Mesenchymal stem cell (in vitro differentiated cells and primary cell): ENCODE data around the gene BAIAP2.

Source experiments
- DNase-seq: peaks from one replicate; pipeline ENCODE4 v3.0.0-alpha.2; 2013
- H2AFZ ChIP-seq: one replicate; pipeline ENCODE4 v1.6.1; 2013; ENCODE audit warnings: low read depth, mild to moderate bottlenecking, control low read depth, inconsistent platforms, low read length, moderate library complexity
- H2AK5ac ChIP-seq: 2 replicates; pipeline ENCODE4 v1.6.1; 2013; ENCODE audit warnings: low read length, moderate library complexity, mild to moderate bottlenecking, inconsistent platforms; ENCODE audit not compliant: severe bottlenecking
- H2BK120ac ChIP-seq: one replicate; pipeline ENCODE4 v1.6.1; 2013; ENCODE audit warnings: low read depth, mild to moderate bottlenecking, inconsistent platforms, low read length, moderate library complexity
- H2BK12ac ChIP-seq, 2 experiments: one replicate each; pipeline ENCODE4 v1.6.1; 2013; ENCODE audit warnings: inconsistent platforms in 2 of 2, low read length in 2 of 2, mild to moderate bottlenecking in 2 of 2, moderate library complexity in 2 of 2, control low read depth in 1 of 2
- H2BK15ac ChIP-seq: one replicate; pipeline ENCODE4 v1.6.1; 2013; ENCODE audit warnings: mild to moderate bottlenecking, low read depth, inconsistent platforms; ENCODE audit not compliant: poor library complexity, severe bottlenecking
- H2BK5ac ChIP-seq: 2 replicates; pipeline ENCODE4 v1.6.1; 2013; ENCODE audit warnings: low read depth, mild to moderate bottlenecking, low read length, control low read depth, inconsistent platforms; ENCODE audit not compliant: poor library complexity, severe bottlenecking
- H3K14ac ChIP-seq, 2 experiments: one replicate each; pipeline ENCODE4 v1.6.1; 2013; ENCODE audit warnings: inconsistent platforms in 2 of 2, low read length in 2 of 2, control low read depth in 1 of 2, mild to moderate bottlenecking in 1 of 2, moderate library complexity in 1 of 2
- H3K18ac ChIP-seq, 2 experiments: one replicate each; pipeline ENCODE4 v1.6.1; 2013; ENCODE audit warnings: inconsistent platforms in 2 of 2, low read length in 2 of 2, control low read depth in 1 of 2, low read depth in 1 of 2, mild to moderate bottlenecking in 1 of 2
- H3K23ac ChIP-seq, 2 experiments: one replicate each; pipeline ENCODE4 v1.6.1; 2013; ENCODE audit warnings: inconsistent platforms in 2 of 2, low read length in 2 of 2, mild to moderate bottlenecking in 2 of 2, moderate library complexity in 2 of 2, control low read depth in 1 of 2
- H3K27ac ChIP-seq: 2 replicates; pipeline ENCODE4 v1.5.1; 2013; ENCODE audit warnings: mild to moderate bottlenecking, moderate library complexity, low read length, control low read depth, inconsistent platforms; ENCODE audit not compliant: poor library complexity, severe bottlenecking
- H3K27me3 ChIP-seq, 2 experiments: 2 replicates each; pipeline versions ENCODE4 v1.6.1 to v1.7.0; 2013; ENCODE audit warnings: low read length in 2 of 2, mild to moderate bottlenecking in 2 of 2, moderate library complexity in 2 of 2, control low read depth in 1 of 2, inconsistent platforms in 1 of 2; ENCODE audit not compliant: control insufficient read depth in 1 of 2, insufficient read depth in 1 of 2
- H3K36me3 ChIP-seq, 2 experiments: 2 replicates each; pipeline versions ENCODE4 v1.6.1 to v1.7.0; 2013; ENCODE audit warnings: low read length in 2 of 2, control low read depth in 1 of 2, inconsistent platforms in 1 of 2, low read depth in 1 of 2, mild to moderate bottlenecking in 1 of 2; ENCODE audit not compliant: insufficient read depth in 2 of 2, control insufficient read depth in 1 of 2
- H3K4ac ChIP-seq, 2 experiments: one replicate each; pipeline ENCODE4 v1.6.1; 2013; ENCODE audit warnings: inconsistent platforms in 2 of 2, low read length in 2 of 2, mild to moderate bottlenecking in 2 of 2, moderate library complexity in 2 of 2, control low read depth in 1 of 2, low read depth in 1 of 2
- H3K4me1 ChIP-seq: 2 replicates; pipeline ENCODE4 v1.6.1; 2013; ENCODE audit warnings: low read depth, low read length, control low read depth; ENCODE audit not compliant: control insufficient read depth, insufficient read depth
- H3K4me2 ChIP-seq: 2 replicates; pipeline ENCODE4 v1.6.1; 2013; ENCODE audit warnings: low read length, mild to moderate bottlenecking, inconsistent platforms; ENCODE audit not compliant: poor library complexity, severe bottlenecking
- H3K4me3 ChIP-seq, 2 experiments: 2 replicates each; pipeline versions ENCODE4 v1.5.1 to v1.7.0; 2013; ENCODE audit warnings: low read length in 2 of 2, mild to moderate bottlenecking in 2 of 2, control low read depth in 1 of 2, low read depth in 1 of 2; ENCODE audit not compliant: insufficient read depth in 1 of 2
- H3K79me1 ChIP-seq: replicated peaks from 2 replicates; pipeline ENCODE4 v1.6.1; 2013; ENCODE audit warnings: mild to moderate bottlenecking, control low read depth, low read length, inconsistent platforms; ENCODE audit not compliant: poor library complexity, severe bottlenecking
- H3K9ac ChIP-seq: 2 replicates; pipeline ENCODE4 v1.7.0; 2013; ENCODE audit warnings: mild to moderate bottlenecking, low read length, moderate library complexity
- H3K9me3 ChIP-seq: 2 replicates; pipeline ENCODE4 v1.7.0; 2013; ENCODE audit warnings: mild to moderate bottlenecking, low read length; ENCODE audit not compliant: control insufficient read depth
- H4K8ac ChIP-seq: one replicate; pipeline ENCODE4 v1.6.1; 2013; ENCODE audit warnings: inconsistent platforms, mild to moderate bottlenecking, low read length, moderate library complexity
- H4K91ac ChIP-seq: one replicate; pipeline ENCODE4 v1.6.1; 2013; ENCODE audit warnings: mild to moderate bottlenecking, low read length, inconsistent platforms
- WGBS: methylation state at CpG from one replicate; pipeline ENCODE4 v1.1.7; 2013; ENCODE audit warnings: mixed read lengths; 5-methylcytosine and 5-hydroxymethylcytosine counted together

Gene BAIAP2

DNA sequence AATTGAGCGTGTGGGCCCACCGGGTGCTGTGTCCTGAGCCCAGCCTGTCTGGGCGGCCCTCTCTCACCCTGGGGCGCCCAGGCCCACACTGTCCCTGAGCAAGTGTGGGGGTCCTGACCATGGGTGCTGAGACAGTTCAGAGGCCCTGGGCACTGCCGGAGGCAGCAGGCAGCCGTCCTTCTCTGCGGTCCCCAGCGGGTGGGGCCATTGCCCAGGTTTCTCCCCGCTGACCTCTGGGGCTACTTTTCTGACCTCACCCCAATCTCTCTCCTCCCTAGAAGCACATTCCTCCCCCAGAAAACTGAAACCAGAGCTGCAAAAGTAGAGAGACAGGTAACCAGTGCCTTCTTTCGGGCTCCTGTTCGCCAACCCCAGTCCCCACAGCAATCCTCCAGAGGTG, 94.3 kb downstream of the BAIAP2 start:
- no peak overlapping the region for H3K4ac ChIP-seq

DNA sequence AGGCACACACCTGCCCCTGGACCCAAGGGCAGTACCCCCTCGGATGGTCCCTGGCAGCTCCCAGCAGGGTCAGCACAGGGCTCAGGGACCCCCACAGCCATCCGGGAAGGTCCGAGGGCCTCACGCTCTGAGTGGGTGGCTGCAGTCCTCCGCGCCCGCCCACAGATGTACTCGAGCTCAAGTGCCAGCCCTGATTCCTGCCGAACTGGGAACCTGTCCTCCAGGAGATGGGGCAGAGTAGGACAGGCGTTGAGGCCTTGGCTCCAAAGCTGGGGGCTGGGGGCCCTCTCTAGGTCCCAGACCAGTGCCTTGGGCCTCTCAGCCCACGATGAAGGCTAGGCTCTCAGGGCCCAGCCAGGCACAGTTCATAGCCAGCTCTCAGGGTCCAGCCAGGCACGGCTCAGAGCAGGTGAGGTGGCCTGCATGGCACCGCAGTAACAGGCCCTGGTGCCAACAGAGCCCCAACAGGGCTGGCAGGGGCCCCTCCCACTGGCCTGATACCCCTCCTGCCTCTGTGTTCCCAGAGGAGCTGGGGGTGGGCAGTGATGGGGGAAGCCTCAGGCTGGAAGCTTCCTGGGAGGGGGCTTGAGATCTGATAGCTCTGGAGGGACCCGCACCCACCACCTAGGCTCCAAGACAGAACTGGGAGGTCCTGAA, 94.9 kb downstream of the BAIAP2 start:
- peaks cover 0 to 39% of the 10 kb centered on the region in 2 experiments for H3K27me3 ChIP-seq
- H2BK120ac ChIP-seq: no peak overlapping the region
- H3K27ac ChIP-seq: no peak overlapping the region
- no peak overlapping the region for H3K9ac ChIP-seq
- WGBS: 77% methylated on average over 13 of the region's 14 CpGs
- H2AK5ac ChIP-seq: no peak overlapping the region
- H3K4me2 ChIP-seq: no peak overlapping the region
- no peak overlapping the region for H3K4me3 ChIP-seq
- peaks cover 6% of the 10 kb centered on the region for H3K4me1 ChIP-seq
- no peak for DNase-seq
- H2AFZ ChIP-seq: no peak overlapping the region
- no peak overlapping the region for H3K18ac ChIP-seq
- H2BK12ac ChIP-seq: no peak overlapping the region
- no peak overlapping the region for H2BK5ac ChIP-seq
- H4K8ac ChIP-seq: no peak overlapping the region
- H4K91ac ChIP-seq: no peak overlapping the region
- no peaks in the 10 kb centered on the region for H3K9me3 ChIP-seq
- no peak overlapping the region for H3K23ac ChIP-seq
- H3K36me3 ChIP-seq: no peaks in the 10 kb centered on the region
- no peak overlapping the region for H3K4ac ChIP-seq
- H3K79me1 ChIP-seq: no peaks in the 10 kb centered on the region
- H2BK15ac ChIP-seq: no peak overlapping the region
- no peak overlapping the region for H3K14ac ChIP-seq

More for the DNA sequence above, 94.3 kb downstream of the BAIAP2 start:
- Histone ChIP-seq H3K23ac (no peak overlapping the region), H2BK12ac (no peak overlapping the region), H3K9me3 (no peaks in the 10 kb centered on the region), H4K8ac (no peak overlapping the region), H3K4me3 (no peak overlapping the region), H2BK15ac (no peak overlapping the region), H3K4me1 (peaks cover 6% of the 10 kb centered on the region), H2AFZ (no peak overlapping the region), H3K79me1 (no peaks in the 10 kb centered on the region), H2BK5ac (no peak overlapping the region), H3K4me2 (no peak overlapping the region), H3K27me3 (peaks cover 0 to 37% of the 10 kb centered on the region in 2 experiments), H3K9ac (no peak overlapping the region), H4K91ac (no peak overlapping the region), H3K14ac (no peak overlapping the region), H3K36me3 (no peaks in the 10 kb centered on the region), H2BK120ac (no peak overlapping the region), H2AK5ac (no peak overlapping the region), H3K27ac (no peak overlapping the region), H3K18ac (no peak overlapping the region)
- WGBS: 82% methylated on average over 10 of the region's 11 CpGs
- DNase-seq: no peak

DNA sequence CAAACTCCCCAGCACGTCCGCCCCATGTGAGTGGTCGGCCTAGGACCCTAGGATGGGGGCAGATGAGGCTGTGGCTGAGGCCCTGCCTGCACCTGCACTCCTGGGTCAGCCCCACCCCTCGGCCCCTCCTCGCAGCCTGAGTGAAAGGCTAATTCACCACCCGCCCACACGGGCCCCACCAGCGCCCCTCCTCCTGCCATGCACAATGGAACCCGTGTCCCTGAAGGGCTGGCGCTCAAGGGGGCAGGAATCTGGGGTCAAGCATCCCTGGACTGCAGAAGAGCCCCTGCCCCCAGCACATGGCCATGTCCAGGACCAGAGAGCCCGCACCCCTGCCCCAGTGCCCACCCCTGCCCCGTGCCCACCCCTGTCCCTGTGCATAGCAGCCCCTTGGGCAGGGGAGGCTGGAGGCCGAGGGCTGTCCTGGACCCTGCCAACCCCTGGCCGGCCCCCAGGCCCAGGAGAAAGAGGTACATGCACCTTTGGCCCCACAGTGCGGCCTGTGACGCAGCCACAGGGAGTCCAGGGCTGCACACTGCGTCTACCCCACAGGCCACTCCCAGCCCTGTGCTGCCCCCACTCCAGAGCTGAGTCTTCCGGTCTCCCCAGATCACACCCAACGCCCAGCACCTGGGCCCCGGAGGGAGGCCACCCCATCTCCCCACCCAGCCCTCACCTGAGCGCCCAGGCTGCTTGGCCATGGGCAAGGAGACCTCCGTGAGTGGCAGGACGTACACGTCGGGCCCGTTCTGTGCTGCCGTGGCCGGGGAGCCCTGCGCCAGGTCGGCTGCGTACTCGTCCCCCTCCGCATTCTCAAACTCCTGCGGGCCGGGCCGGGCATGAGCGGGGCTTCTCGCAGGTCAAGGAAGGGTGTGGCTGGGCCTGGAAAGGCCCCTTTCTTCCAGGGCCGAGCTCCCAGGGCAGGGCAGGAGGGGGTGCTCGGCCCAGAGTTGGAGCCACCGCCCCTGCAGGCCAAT, 95.7 kb downstream of the BAIAP2 start:
- no peak for DNase-seq
- H3K14ac ChIP-seq: no peak overlapping the region
- peaks cover 4% of the 10 kb centered on the region for H3K4me1 ChIP-seq
- no peak overlapping the region for H2AK5ac ChIP-seq
- peaks cover 0 to 47% of the 10 kb centered on the region in 2 experiments for H3K27me3 ChIP-seq
- H2AFZ ChIP-seq: no peak overlapping the region
- 84% methylated on average over 36 of the region's 41 CpGs for WGBS
- no peak overlapping the region for H4K8ac ChIP-seq
- H3K4me2 ChIP-seq: no peak overlapping the region
- H3K4me3 ChIP-seq: no peak overlapping the region
- H3K79me1 ChIP-seq: no peaks in the 10 kb centered on the region
- H3K9ac ChIP-seq: no peak overlapping the region
- H2BK15ac ChIP-seq: no peak overlapping the region
- H3K23ac ChIP-seq: no peak overlapping the region
- no peak overlapping the region for H3K4ac ChIP-seq
- H2BK5ac ChIP-seq: no peak overlapping the region
- H2BK12ac ChIP-seq: no peak overlapping the region
- no peak overlapping the region for H3K27ac ChIP-seq
- H3K36me3 ChIP-seq: no peaks in the 10 kb centered on the region
- no peak overlapping the region for H2BK120ac ChIP-seq
- no peak overlapping the region for H4K91ac ChIP-seq
- H3K9me3 ChIP-seq: no peaks in the 10 kb centered on the region
- no peak overlapping the region for H3K18ac ChIP-seq

DNA sequence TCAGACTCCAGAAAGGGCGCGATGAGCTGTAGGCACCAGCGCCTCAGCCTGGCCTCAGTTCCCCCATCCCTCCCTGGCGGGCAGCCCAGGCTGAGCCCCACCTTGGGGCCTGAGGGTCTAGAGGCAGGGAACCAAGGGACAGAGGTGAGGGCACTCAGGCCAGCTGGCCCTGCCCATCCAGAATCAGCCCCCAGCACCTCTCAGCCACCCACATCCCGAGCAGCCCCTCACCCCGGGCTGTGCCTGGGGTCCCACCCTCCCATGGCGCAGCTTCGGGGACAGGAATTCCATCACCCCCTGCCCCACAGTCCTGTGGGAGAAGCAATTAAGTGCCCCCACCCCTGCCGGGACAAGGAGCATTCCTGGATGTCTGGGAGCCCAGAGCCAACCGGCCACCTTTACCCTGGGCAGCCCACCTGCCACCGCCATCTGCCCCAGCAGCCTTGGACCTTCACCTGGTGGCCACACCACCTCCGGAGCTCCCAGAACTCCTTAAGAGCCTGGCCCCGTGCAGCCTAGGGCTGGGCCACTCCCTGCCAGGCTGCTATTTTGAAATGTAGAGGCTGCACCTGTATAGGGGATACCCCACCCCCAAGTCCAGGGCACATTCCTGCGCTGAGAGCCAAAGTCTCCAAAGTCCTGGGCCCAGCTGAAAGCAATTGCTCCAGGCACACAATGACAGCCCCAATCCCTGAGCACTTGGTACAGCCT, 96.7 kb downstream of the BAIAP2 start:
- no peak overlapping the region for H3K4me2 ChIP-seq

More for the DNA sequence above, 96.7 kb downstream of the BAIAP2 start:
- H3K27me3 ChIP-seq: peaks cover 0 to 40% of the 10 kb centered on the region in 2 experiments
- no peak overlapping the region for H4K8ac ChIP-seq
- H3K4me1 ChIP-seq: peaks cover 2% of the 10 kb centered on the region
- no peaks in the 10 kb centered on the region for H3K79me1 ChIP-seq
- no peaks in the 10 kb centered on the region for H3K36me3 ChIP-seq
- H3K4me3 ChIP-seq: no peak overlapping the region
- H2BK15ac ChIP-seq: no peak overlapping the region
- H2BK12ac ChIP-seq: no peak overlapping the region
- H3K23ac ChIP-seq: no peak overlapping the region
- no peak overlapping the region for H2BK120ac ChIP-seq
- no peak overlapping the region for H2AK5ac ChIP-seq
- H3K9ac ChIP-seq: no peak overlapping the region
- no peak overlapping the region for H3K4ac ChIP-seq
- no peak overlapping the region for H3K14ac ChIP-seq
- H3K9me3 ChIP-seq: no peaks in the 10 kb centered on the region
- no peak overlapping the region for H3K18ac ChIP-seq
- H2BK5ac ChIP-seq: no peak overlapping the region
- no peak overlapping the region for H3K27ac ChIP-seq
- H4K91ac ChIP-seq: no peak overlapping the region
- DNase-seq: no peak
- H2AFZ ChIP-seq: no peak overlapping the region
- 84% methylated on average over 14 of the region's 14 CpGs for WGBS
